Neural progenitor cell (in vitro differentiated cells): ENCODE results near the gene NEUROG1. TPM values are rescaled to one million over a fixed set of nuclear protein-coding genes. Genes with fewer than 3 reads are reported as not detected.

Experiments used
- DNase-seq: peaks from one replicate; pipeline ENCODE4 v3.0.0-alpha.2; 2016; ENCODE audit warnings: low spot score
- H2AFZ ChIP-seq: fragments of 200-600 bp; sonication (generic); replicated peaks from 2 replicates; pipeline ENCODE4 v1.6.1; 2016; ENCODE audit warnings: antibody characterized with exemption
- H3F3A ChIP-seq: fragments of 200-600 bp; sonication (generic); 2 replicates; pipeline ENCODE4 v1.6.1; 2016; ENCODE audit warnings: antibody characterized with exemption, low read depth
- H3K27ac ChIP-seq: fragments of 200-600 bp; sonication (generic); 2 replicates; pipeline ENCODE4 v1.5.1; 2016; ENCODE audit warnings: mild to moderate bottlenecking
- H3K27me3 ChIP-seq: fragments of 200-600 bp; sonication (generic); 2 replicates; pipeline ENCODE4 v1.6.1; 2016; ENCODE audit warnings: mild to moderate bottlenecking, moderate library complexity
- H3K36me3 ChIP-seq: fragments of 200-600 bp; sonication (generic); 2 replicates; pipeline ENCODE4 v1.5.1; 2016
- H3K4me1 ChIP-seq: fragments of 200-600 bp; sonication (generic); 2 replicates; pipeline ENCODE4 v1.6.1; 2016; ENCODE audit warnings: mixed run types
- H3K4me2 ChIP-seq: fragments of 200-600 bp; sonication (generic); 2 replicates; pipeline ENCODE4 v1.6.1; 2016
- H3K4me3 ChIP-seq: fragments of 200-600 bp; sonication (generic); 2 replicates; pipeline ENCODE4 v1.5.1; 2016
- H3K79me2 ChIP-seq: fragments of 200-600 bp; sonication (generic); 2 replicates; pipeline ENCODE4 v1.6.1; 2016; ENCODE audit warnings: low read depth
- H3K9ac ChIP-seq: fragments of 200-600 bp; sonication (generic); 2 replicates; pipeline ENCODE4 v1.6.1; 2016
- H3K9me3 ChIP-seq: fragments of 200-600 bp; sonication (generic); 2 replicates; pipeline ENCODE4 v1.5.1; 2016; ENCODE audit warnings: low read depth
- H4K20me1 ChIP-seq: fragments of 200-600 bp; sonication (generic); 2 replicates; pipeline ENCODE4 v1.6.1; 2016; ENCODE audit warnings: low read depth
- H3K27ac Mint-ChIP-seq: 3 replicates; pipeline ENCODE4 v1.8.0; 2021; ENCODE audit warnings: mixed read lengths
- H3K27me3 Mint-ChIP-seq: 2 replicates; pipeline ENCODE4 v1.8.0; 2022; ENCODE audit warnings: low read depth, mild to moderate bottlenecking, inconsistent platforms, moderate library complexity, mixed read lengths; ENCODE audit not compliant: insufficient read depth
- H3K36me3 Mint-ChIP-seq: 3 replicates; pipeline ENCODE4 v1.8.0; 2021; ENCODE audit warnings: mixed read lengths
- H3K4me1 Mint-ChIP-seq: 3 replicates; pipeline ENCODE4 v1.8.0; 2021; ENCODE audit warnings: mixed read lengths
- H3K4me3 Mint-ChIP-seq: 3 replicates; pipeline ENCODE4 v1.8.0; 2021; ENCODE audit warnings: mild to moderate bottlenecking, moderate library complexity, mixed read lengths
- H3K9me3 Mint-ChIP-seq: 3 replicates; pipeline ENCODE4 v1.8.0; 2020; ENCODE audit warnings: mixed read lengths
- CTCF ChIP-seq: fragments of 200-600 bp; sonication (generic); IDR thresholded peaks from 2 replicates; pipeline ENCODE4 v1.5.1; 2017; ENCODE audit warnings: antibody characterized with exemption, mild to moderate bottlenecking
- EZH2 ChIP-seq: fragments of 200-600 bp; sonication (generic); IDR thresholded peaks from 2 replicates; pipeline ENCODE4 v1.6.1; 2017; ENCODE audit warnings: antibody characterized with exemption, mild to moderate bottlenecking, moderate library complexity
- EZH2phosphoT487 ChIP-seq: fragments of 200-600 bp; sonication (generic); IDR thresholded peaks from 2 replicates; pipeline ENCODE4 v1.6.1; 2017; ENCODE audit warnings: antibody characterized with exemption
- total RNA-seq: library from RNA; depleted of rRNA; stranded (reverse); fragments of >200 nt; gene quantifications from 2 replicates; pipeline ENCODE4 v1.2.3, GENCODE V29; 2015; ENCODE audit warnings: low replicate concordance

Gene NEUROG1
- total RNA-seq, 1 donor from 2014 or later = not detected

- H2AFZ ChIP-seq = no peak overlapping the region
- TF ChIP-seq EZH2 (no peak), EZH2phosphoT487 (no peak), CTCF (no peak)
These were observed 23.6 kb upstream of the NEUROG1 start for GRCh38 chr5:135559354-135559753.

GRCh38 chr5:135557076-135557838, 21.5 kb upstream of the NEUROG1 start:
- H3K27me3 Mint-ChIP-seq = peaks cover 11% of the 10 kb centered on the region
- Histone ChIP-seq H3F3A (no peaks in the 10 kb centered on the region), H3K4me3 (no peak overlapping the region), H3K27ac (no peak overlapping the region), H3K4me1 (no peaks in the 10 kb centered on the region), H3K4me2 (no peak overlapping the region), H3K9me3 (no peaks in the 10 kb centered on the region), H4K20me1 (peaks cover under 1% of the 10 kb centered on the region), H3K27me3 (peaks cover 65% of the 10 kb centered on the region), H3K79me2 (no peaks in the 10 kb centered on the region), H3K9ac (no peak overlapping the region), H3K36me3 (no peaks in the 10 kb centered on the region), H2AFZ (no peak overlapping the region)
- H3K4me1 Mint-ChIP-seq = peaks cover 4% of the 10 kb centered on the region
- no peak for TF ChIP-seq CTCF
- TF ChIP-seq EZH2 = no peak
- TF ChIP-seq EZH2phosphoT487 = no peak
- H3K27ac Mint-ChIP-seq = no peak overlapping the region
- no peaks in the 10 kb centered on the region for H3K9me3 Mint-ChIP-seq
- no peak overlapping the region for H3K4me3 Mint-ChIP-seq
- DNase-seq = no peak
- H3K36me3 Mint-ChIP-seq = no peaks in the 10 kb centered on the region

More at GRCh38 chr5:135559354-135559753, 23.6 kb upstream of the NEUROG1 start:
- H3K4me1 ChIP-seq = no peaks in the 10 kb centered on the region
- no peak overlapping the region for H3K9ac ChIP-seq
- no peaks in the 10 kb centered on the region for H3K9me3 ChIP-seq
- no peaks in the 10 kb centered on the region for H3K9me3 Mint-ChIP-seq
- H3F3A ChIP-seq = no peaks in the 10 kb centered on the region
- H3K27ac Mint-ChIP-seq = no peak overlapping the region
- H3K4me3 ChIP-seq = no peak overlapping the region
- peaks cover 4% of the 10 kb centered on the region for H3K4me1 Mint-ChIP-seq
- H3K36me3 Mint-ChIP-seq = no peaks in the 10 kb centered on the region
- H3K4me2 ChIP-seq = no peak overlapping the region
- no peaks in the 10 kb centered on the region for H3K36me3 ChIP-seq
- H3K27ac ChIP-seq = no peak overlapping the region
- H4K20me1 ChIP-seq = no peaks in the 10 kb centered on the region
- DNase-seq = no peak
- peaks cover 8% of the 10 kb centered on the region for H3K27me3 Mint-ChIP-seq
- no peaks in the 10 kb centered on the region for H3K79me2 ChIP-seq
- peaks cover 50% of the 10 kb centered on the region for H3K27me3 ChIP-seq
- H3K4me3 Mint-ChIP-seq = no peak overlapping the region

- Mint-ChIP-seq H3K27me3 (peaks cover 16% of the 10 kb centered on the region), H3K4me1 (peaks cover 8% of the 10 kb centered on the region), H3K27ac (no peak overlapping the region), H3K36me3 (no peaks in the 10 kb centered on the region), H3K9me3 (no peaks in the 10 kb centered on the region), H3K4me3 (no peak overlapping the region)
- Histone ChIP-seq H3K27ac (no peak overlapping the region), H3K4me3 (no peak overlapping the region), H3K4me2 (no peak overlapping the region), H3K4me1 (no peaks in the 10 kb centered on the region), H3K79me2 (no peaks in the 10 kb centered on the region), H3F3A (no peaks in the 10 kb centered on the region), H3K9me3 (no peaks in the 10 kb centered on the region), H3K9ac (no peak overlapping the region), H3K27me3 (peaks cover 71% of the 10 kb centered on the region), H4K20me1 (peaks cover 5% of the 10 kb centered on the region), H3K36me3 (no peaks in the 10 kb centered on the region), H2AFZ (no peak overlapping the region)
- TF ChIP-seq EZH2 = no peak
- TF ChIP-seq CTCF = no peak
- TF ChIP-seq EZH2phosphoT487 = no peak
- no peak for DNase-seq
These were observed 20.9 kb upstream of the NEUROG1 start for GRCh38 chr5:135556620-135557019.
